ENCODE measurements around the gene CABLES2.

CABLES2 gene

DNA sequence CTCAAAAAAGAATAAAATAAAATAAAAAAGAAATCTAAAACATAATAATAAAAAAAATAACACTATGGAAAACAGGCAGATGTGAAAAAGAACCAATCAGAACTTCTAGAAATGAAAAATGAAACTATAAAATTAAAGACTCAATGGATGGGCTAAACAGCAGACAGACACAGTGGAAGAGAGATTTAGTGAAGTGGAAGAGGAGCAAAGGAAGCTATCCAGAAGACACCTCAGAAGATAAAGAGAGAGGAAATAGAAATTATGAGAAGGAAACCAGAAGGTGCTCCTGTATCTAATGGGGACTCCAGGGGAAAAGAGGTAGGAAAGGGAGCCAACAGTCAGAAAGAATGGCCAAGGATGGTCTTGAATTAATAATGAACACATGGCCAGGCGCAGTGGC is 58.5 kb downstream of the CABLES2 start:
- TF ChIP-seq, protein P1, sequence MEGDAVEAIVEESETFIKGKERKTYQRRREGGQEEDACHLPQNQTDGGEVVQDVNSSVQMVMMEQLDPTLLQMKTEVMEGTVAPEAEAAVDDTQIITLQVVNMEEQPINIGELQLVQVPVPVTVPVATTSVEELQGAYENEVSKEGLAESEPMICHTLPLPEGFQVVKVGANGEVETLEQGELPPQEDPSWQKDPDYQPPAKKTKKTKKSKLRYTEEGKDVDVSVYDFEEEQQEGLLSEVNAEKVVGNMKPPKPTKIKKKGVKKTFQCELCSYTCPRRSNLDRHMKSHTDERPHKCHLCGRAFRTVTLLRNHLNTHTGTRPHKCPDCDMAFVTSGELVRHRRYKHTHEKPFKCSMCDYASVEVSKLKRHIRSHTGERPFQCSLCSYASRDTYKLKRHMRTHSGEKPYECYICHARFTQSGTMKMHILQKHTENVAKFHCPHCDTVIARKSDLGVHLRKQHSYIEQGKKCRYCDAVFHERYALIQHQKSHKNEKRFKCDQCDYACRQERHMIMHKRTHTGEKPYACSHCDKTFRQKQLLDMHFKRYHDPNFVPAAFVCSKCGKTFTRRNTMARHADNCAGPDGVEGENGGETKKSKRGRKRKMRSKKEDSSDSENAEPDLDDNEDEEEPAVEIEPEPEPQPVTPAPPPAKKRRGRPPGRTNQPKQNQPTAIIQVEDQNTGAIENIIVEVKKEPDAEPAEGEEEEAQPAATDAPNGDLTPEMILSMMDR (conservative IDR thresholded peaks at IDR 0.05; ENCODE audit: low read depth, low read length): no peak
- no peak for DNase-seq (ENCODE audit: low read depth)
- no peak overlapping the region for H3K4me3 ChIP-seq (ENCODE audit: low read length)

DNA sequence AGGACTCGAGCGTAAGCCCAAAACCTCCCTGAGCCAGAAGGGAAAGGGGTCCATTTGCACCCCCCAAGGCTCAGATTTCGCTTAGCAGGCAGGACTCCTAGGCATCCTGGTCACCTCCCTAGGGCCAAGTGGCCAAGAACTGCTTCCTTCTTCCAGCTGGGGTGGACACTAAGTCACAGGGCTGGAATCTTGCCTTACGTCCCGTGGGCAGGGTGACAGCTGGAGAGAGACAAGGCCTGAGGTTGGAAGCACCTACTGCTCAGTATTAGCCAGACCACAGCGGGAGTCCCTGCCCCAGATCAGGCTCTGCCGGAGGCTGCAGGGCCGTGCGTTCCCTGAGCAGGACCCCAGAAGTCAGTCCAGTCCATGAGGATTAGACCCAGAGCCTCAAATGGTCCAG is 59.6 kb downstream of the CABLES2 start:
- no peak for DNase-seq (ENCODE audit: low read depth)
- TF ChIP-seq, protein P1 (conservative IDR thresholded peaks at IDR 0.05; ENCODE audit: low read depth, low read length): no peak
- H3K4me3 ChIP-seq (ENCODE audit: low read length): no peak overlapping the region

DNA sequence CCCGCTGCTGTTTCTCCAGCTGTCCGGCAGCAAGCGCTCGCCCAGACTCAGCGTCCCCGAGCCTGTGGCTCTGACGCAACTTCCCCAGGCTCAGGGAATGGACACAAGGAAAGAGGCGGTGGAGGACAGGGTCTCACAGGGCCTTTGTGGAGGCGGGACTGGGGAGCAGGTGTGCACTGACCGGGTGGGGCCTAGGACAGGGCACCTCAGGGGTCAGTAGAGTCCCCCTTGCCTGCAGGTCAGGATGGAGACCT is 60.0 kb downstream of the CABLES2 start:
- TF ChIP-seq, protein P1 (conservative IDR thresholded peaks at IDR 0.05; ENCODE audit: low read depth, low read length): no peak
- no peak overlapping the region for H3K4me3 ChIP-seq (ENCODE audit: low read length)
- DNase-seq (ENCODE audit: low read depth): no peak

DNA sequence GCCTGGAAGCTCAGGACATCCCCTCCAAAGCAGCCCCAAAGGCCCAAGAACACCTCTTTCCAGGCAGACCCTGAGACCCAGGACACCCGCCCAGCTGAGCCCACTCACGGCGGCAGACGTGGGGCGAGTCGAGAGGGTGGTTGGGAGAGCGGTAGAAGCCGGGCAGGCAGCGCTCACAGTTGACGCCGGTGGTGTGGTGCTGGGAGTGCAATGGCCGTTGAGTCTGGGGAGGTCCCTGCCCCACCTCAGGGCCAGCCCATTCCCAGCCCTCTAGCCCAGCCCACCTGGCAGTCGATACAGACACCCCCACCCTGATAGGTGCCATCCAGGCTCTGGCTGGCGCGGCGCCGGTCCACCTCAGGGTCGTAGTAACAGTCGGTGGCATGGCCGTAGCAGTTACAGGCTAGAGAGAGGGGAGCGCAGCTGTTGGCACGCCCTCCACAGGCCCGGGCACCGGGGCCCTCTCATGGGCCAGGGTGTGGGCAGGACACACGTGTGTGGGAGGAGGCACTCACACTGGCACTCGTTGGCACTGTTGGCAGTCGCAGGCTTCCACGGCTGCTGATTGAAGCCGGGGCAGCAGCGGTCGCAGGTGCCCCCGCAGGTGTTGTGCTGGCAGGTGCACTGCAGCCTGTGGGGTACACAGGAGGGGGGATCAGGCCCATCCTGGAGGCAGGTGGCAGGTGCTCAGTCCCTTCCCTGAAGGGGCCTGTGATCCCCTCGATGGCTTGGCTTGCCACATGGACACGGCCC is 60.5 kb downstream of the CABLES2 start:
- TF ChIP-seq, protein P1 (conservative IDR thresholded peaks at IDR 0.05; ENCODE audit: low read depth, low read length): no peak
- H3K4me3 ChIP-seq (ENCODE audit: low read length): no peak overlapping the region
- no peak for DNase-seq (ENCODE audit: low read depth)

DNA sequence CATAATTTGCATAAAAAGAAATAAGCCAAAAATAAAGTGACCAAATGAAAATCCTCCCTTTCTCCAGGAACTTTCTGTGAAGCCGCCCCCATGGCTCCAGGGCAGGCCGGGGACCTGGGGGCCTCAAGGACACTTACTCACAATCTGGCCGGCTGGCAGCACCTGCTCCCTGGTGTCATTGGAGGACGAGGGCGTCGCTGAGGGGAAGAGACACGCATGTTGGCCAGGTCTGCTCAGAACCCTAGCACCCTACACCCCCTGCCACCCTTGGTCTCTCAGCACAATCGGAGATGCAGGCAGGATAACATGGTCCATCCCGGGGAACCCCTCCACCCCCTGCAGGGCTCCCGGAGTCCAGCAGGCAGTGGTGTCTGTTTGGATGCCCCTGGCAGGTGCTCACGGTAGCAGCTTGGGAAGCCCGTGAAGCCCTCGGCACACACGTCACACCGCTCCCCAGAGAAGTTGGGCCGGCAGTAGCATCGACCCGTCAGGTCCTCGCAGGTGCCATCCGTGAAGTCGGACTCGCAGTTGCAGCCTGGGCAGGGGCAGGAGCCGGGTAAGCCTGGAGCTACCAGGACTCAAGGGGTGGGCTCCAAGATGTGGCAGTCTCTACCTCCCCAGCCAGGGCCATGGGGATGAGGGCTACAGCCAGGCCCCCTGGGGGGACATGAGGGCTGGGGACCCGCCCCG is 61.3 kb downstream of the CABLES2 start:
- TF ChIP-seq, protein P1 (conservative IDR thresholded peaks at IDR 0.05; ENCODE audit: low read depth, low read length): no peak
- no peak for DNase-seq (ENCODE audit: low read depth)
- H3K4me3 ChIP-seq (ENCODE audit: low read length): no peak overlapping the region

DNA sequence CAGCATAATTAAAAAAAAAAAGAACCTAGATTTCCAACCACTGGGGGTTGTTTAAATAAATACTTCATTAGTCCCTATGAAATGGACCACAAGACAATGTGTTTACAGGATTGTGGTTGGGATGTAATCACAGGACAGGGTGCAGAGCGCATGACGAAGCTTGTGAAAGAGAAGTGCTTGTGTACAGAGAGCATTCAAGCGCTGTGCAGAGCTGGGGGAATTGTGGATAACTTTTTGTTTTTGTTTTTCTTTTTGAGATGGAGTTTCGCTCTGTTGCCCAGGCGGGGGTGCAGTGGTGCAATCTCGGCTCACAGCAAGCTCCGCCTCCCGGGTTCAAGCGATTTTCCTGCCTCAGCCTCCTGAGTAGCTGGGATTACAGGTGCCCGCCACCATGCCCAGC is 62.3 kb downstream of the CABLES2 start:
- no peak overlapping the region for H3K4me3 ChIP-seq (ENCODE audit: low read length)
- TF ChIP-seq, protein P1 (conservative IDR thresholded peaks at IDR 0.05; ENCODE audit: low read depth, low read length): no peak
- DNase-seq (ENCODE audit: low read depth): no peak

DNA sequence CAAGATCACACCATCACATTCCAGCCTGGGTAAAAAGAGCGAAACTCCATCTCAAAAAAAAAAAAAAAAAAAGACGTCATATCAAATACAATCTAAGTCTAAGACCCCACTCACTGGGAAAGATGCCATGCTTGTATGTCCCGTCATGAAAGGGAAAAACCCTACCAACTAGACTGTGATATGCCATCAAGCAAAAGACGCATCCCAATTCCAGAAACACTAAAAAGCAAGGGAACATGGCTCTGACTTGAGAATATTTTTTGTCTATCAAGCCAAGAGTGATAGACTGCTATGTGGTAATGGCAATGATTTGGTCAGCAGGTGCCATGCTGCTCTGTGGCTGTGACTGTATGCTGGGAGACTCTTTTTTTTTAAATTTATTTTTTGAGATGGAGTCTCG is 63.0 kb downstream of the CABLES2 start:
- TF ChIP-seq, protein P1 (conservative IDR thresholded peaks at IDR 0.05; ENCODE audit: low read depth, low read length): no peak
- H3K4me3 ChIP-seq (ENCODE audit: low read length): no peak overlapping the region
- no peak for DNase-seq (ENCODE audit: low read depth)

Data from retinal pigment epithelial cell (primary cell).